HepG2 (cell line): ENCODE measurements around the gene SYNGAP1. TPM values are rescaled to one million over a fixed set of nuclear protein-coding genes. Genes with fewer than 3 reads are reported as not detected.

Experiments used
- ARID2 ChIP-seq: sonication (generic); formaldehyde crosslinking; IDR thresholded peaks from 2 replicates; pipeline ENCODE4 v1.8.1; 2022; ENCODE audit warnings: mild to moderate bottlenecking, missing genetic modification reagents, borderline replicate concordance
- CBX2 ChIP-seq, 2 experiments: fragments of 200-600 bp in 1 of 2; sonication (generic); formaldehyde crosslinking in 1 of 2; IDR thresholded peaks; 2 replicates each; pipeline versions ENCODE4 v1.7.0 to v1.8.1; 2018 to 2022; ENCODE audit warnings: low read depth in 2 of 2, low read length in 1 of 2, mild to moderate bottlenecking in 1 of 2, missing genetic modification reagents in 1 of 2
- ERF ChIP-seq: IDR thresholded peaks from 2 replicates; pipeline ENCODE4 v1.6.1; 2018; ENCODE audit warnings: missing biosample characterization, missing genetic modification reagents
- NFIC ChIP-seq: IDR thresholded peaks from 2 replicates; pipeline ENCODE4 v1.6.1; 2012; ENCODE audit warnings: mild to moderate bottlenecking, low read length, inconsistent platforms
- SOX6 ChIP-seq, 2 experiments: fragments of 450-650 bp in 1 of 2; sonication (generic) in 1 of 2; formaldehyde crosslinking in 1 of 2; IDR thresholded peaks; 2 replicates each; pipeline versions ENCODE4 v1.4.0 to v1.6.1; 2017 to 2020; ENCODE audit warnings: antibody characterized with exemption in 1 of 2, mild to moderate bottlenecking in 1 of 2, missing genetic modification reagents in 1 of 2
- SRSF4 ChIP-seq: fragments of 200-400 bp; formaldehyde crosslinking; IDR thresholded peaks from one replicate; pipeline ENCODE4 v1.6.1; 2018; ENCODE audit warnings: mild to moderate bottlenecking, low read depth, low read length, moderate library complexity; ENCODE audit not compliant: poor library complexity, severe bottlenecking
- ZFYVE20 ChIP-seq: sonication (generic); formaldehyde crosslinking; IDR thresholded peaks from 2 replicates; pipeline ENCODE4 v1.8.0; 2023; ENCODE audit warnings: low read depth, mild to moderate bottlenecking, moderate library complexity, missing genetic modification reagents, borderline replicate concordance
- ZNF616 ChIP-seq: sonication (generic); formaldehyde crosslinking; IDR thresholded peaks from 2 replicates; pipeline ENCODE4 v1.5.0; 2020; ENCODE audit warnings: low read depth, mild to moderate bottlenecking, missing genetic modification reagents
- ZNF7 ChIP-seq: IDR thresholded peaks from 2 replicates; pipeline ENCODE4 v1.6.1; 2016; ENCODE audit warnings: missing biosample characterization, missing genetic modification reagents
- polyA plus RNA-seq, 8 experiments: library from polyadenylated mRNA; depleted of rRNA in 3 of 8; stranded (reverse) in 7 of 8; unstranded in 1 of 8; fragments of >200 nt; fragmentation: Illumina TruSeq in 4 of 8; extraction: Trizol in 4 of 8; gene quantifications; 2 replicates each; pipeline versions ENCODE4 v1.2.1 to v1.2.3, GENCODE V29; 2011 to 2016; ENCODE audit warnings: low read depth in 4 of 8, missing spikeins in 1 of 8, mixed read lengths in 1 of 8; ENCODE audit not compliant: insufficient read depth in 1 of 8
- total RNA-seq, 5 experiments: library from RNA; depleted of rRNA; stranded (reverse); fragments of >200 nt; fragmentation: Illumina TruSeq; extraction: Trizol; gene quantifications; 2 replicates each; pipeline ENCODE4 v1.2.3, GENCODE V29; 2016; ENCODE audit warnings: low read depth in 1 of 5
- TF ChIP-seq, protein P1 (sequence below), 2 experiments: fragments of 450-650 bp in 1 of 2; sonication (generic) in 1 of 2; formaldehyde crosslinking in 1 of 2; IDR thresholded peaks; 2 replicates each; pipeline versions ENCODE4 v1.6.1 to v1.8.0; 2016 to 2022; ENCODE audit warnings: antibody characterized with exemption in 1 of 2, mild to moderate bottlenecking in 1 of 2, missing genetic modification reagents in 1 of 2
- TF ChIP-seq, protein P2 (sequence below): sonication (generic); formaldehyde crosslinking; IDR thresholded peaks from 2 replicates; pipeline ENCODE4 v1.4.0; 2020; ENCODE audit warnings: missing genetic modification reagents, mild to moderate bottlenecking, borderline replicate concordance

SYNGAP1 gene
- total and polyA plus RNA-seq, 2 of the 13 experiments (the other 11 are each of a cell fraction or from before 2014, with no cell fraction given) = 0.75 to 1.1 TPM

DNA sequence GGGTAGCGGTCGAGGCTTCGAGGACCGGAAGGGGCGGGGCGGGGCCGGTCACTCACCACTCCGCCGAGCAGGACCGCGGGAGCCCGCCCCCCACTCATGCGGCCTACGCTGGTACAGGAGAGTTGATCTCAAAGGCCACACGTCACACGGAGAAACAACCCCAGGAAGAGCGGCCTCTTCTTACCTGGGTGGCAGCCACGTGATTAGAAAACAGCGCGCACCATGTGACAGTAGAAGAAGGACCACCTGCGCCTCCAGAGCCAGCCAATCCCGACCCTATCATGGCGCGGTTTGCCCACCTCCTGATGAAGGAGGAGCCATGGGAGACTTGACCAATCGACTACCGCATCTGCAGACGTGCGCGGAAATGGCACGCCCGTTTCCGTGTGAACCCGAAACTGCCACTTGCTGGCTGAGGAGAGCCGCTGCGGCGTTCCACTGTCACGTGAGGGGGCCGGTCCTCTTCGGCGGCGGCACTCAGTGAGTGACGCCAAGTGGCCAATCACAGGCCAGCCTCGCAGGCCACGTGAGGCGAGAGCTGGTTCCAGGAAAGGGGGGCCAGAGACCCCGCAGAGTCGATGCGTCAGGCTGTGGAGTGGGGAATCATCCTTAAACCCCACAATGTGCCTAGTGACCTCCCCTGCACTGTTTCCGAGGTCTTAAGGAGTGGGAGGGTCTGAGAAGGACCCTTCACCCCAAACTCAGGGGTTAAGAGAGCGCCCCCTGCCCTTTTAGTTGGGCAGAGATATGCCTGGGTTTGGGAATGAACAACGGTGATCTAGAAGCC lies 1.8 kb upstream of the SYNGAP1 start, which contains the start of gene CUTA (continued):
- TF ChIP-seq, protein P1, sequence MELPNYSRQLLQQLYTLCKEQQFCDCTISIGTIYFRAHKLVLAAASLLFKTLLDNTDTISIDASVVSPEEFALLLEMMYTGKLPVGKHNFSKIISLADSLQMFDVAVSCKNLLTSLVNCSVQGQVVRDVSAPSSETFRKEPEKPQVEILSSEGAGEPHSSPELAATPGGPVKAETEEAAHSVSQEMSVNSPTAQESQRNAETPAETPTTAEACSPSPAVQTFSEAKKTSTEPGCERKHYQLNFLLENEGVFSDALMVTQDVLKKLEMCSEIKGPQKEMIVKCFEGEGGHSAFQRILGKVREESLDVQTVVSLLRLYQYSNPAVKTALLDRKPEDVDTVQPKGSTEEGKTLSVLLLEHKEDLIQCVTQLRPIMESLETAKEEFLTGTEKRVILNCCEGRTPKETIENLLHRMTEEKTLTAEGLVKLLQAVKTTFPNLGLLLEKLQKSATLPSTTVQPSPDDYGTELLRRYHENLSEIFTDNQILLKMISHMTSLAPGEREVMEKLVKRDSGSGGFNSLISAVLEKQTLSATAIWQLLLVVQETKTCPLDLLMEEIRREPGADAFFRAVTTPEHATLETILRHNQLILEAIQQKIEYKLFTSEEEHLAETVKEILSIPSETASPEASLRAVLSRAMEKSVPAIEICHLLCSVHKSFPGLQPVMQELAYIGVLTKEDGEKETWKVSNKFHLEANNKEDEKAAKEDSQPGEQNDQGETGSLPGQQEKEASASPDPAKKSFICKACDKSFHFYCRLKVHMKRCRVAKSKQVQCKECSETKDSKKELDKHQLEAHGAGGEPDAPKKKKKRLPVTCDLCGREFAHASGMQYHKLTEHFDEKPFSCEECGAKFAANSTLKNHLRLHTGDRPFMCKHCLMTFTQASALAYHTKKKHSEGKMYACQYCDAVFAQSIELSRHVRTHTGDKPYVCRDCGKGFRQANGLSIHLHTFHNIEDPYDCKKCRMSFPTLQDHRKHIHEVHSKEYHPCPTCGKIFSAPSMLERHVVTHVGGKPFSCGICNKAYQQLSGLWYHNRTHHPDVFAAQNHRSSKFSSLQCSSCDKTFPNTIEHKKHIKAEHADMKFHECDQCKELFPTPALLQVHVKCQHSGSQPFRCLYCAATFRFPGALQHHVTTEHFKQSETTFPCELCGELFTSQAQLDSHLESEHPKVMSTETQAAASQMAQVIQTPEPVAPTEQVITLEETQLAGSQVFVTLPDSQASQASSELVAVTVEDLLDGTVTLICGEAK (IDR thresholded peaks at IDR 0.05) = no peak
- TF ChIP-seq, protein P1 (CRISPR knock-in tag; IDR thresholded peaks at IDR 0.05) = peak; percentile 27; the same call in 1 of the 2 replicates
- TF ChIP-seq CBX2 (IDR thresholded peaks at IDR 0.05; ENCODE audit: low read depth, low read length) (no peak), CBX2 (CRISPR knock-in tag; IDR thresholded peaks at IDR 0.05; ENCODE audit: low read depth) (no peak), NFIC (no peak), ERF (CRISPR knock-in tag) (peak; percentile 90), SOX6 (IDR thresholded peaks at IDR 0.05) (no peak), SOX6 (CRISPR knock-in tag; IDR thresholded peaks at IDR 0.05) (peak; percentile 75), ARID2 (peak; percentile 54; the same call in 1 of the 2 replicates), ZFYVE20 (no peak), ZNF616 (CRISPR knock-in tag) (no peak), SRSF4 (no peak), ZNF7 (no peak)
- TF ChIP-seq, protein P2, sequence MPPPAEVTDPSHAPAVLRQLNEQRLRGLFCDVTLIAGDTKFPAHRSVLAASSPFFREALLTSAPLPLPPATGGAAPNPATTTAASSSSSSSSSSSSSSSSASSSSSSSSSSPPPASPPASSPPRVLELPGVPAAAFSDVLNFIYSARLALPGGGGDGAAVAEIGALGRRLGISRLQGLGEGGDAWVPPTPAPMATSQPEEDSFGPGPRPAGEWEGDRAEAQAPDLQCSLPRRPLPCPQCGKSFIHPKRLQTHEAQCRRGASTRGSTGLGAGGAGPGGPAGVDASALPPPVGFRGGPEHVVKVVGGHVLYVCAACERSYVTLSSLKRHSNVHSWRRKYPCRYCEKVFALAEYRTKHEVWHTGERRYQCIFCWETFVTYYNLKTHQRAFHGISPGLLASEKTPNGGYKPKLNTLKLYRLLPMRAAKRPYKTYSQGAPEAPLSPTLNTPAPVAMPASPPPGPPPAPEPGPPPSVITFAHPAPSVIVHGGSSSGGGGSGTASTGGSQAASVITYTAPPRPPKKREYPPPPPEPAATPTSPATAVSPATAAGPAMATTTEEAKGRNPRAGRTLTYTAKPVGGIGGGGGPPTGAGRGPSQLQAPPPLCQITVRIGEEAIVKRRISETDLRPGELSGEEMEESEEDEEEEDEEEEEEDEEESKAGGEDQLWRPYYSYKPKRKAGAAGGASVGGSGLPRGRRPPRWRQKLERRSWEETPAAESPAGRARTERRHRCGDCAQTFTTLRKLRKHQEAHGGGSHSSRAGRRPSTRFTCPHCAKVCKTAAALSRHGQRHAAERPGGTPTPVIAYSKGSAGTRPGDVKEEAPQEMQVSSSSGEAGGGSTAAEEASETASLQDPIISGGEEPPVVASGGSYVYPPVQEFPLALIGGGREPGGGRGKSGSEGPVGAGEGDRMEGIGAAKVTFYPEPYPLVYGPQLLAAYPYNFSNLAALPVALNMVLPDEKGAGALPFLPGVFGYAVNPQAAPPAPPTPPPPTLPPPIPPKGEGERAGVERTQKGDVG = 0 out of 2 replicates have a peak, but pooled peaks have one; percentile 50
